ENCODE data around the gene FASN.

DNA sequence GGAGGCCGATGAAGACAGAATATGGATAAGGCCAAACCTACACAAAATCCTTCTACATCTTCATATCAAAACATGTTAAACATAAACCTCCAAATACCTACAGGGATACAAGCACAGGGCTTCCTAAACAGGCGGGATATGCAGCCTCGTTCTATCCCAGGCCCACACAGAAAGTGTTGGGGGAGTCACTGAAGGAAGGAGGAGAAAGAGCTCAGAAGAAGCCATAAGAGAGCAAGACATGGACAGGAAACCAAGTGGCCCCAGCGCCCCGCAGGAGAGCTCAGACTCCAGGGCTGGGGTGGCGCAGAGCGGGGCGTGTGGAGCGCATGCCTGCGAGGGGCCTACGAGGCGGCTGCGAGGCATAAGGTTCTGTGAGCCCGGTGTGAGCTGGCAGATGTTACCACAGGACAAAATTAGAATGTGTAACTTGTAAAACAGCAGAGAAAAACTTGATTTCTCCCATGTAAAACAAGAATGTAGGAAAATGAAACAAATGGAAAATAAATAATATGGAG lies 11.0 kb upstream of the FASN start:
- TF ChIP-seq, protein P1, sequence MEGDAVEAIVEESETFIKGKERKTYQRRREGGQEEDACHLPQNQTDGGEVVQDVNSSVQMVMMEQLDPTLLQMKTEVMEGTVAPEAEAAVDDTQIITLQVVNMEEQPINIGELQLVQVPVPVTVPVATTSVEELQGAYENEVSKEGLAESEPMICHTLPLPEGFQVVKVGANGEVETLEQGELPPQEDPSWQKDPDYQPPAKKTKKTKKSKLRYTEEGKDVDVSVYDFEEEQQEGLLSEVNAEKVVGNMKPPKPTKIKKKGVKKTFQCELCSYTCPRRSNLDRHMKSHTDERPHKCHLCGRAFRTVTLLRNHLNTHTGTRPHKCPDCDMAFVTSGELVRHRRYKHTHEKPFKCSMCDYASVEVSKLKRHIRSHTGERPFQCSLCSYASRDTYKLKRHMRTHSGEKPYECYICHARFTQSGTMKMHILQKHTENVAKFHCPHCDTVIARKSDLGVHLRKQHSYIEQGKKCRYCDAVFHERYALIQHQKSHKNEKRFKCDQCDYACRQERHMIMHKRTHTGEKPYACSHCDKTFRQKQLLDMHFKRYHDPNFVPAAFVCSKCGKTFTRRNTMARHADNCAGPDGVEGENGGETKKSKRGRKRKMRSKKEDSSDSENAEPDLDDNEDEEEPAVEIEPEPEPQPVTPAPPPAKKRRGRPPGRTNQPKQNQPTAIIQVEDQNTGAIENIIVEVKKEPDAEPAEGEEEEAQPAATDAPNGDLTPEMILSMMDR (IDR thresholded peaks at IDR 0.05): no peak
- no peak for TF ChIP-seq EZH2 (IDR thresholded peaks at IDR 0.05; ENCODE audit: borderline replicate concordance, insufficient read depth, low read depth, low read length, poor library complexity, severe bottlenecking)

All from B cell (primary cell).